Epidermal melanocyte (primary cell): Measurements from ENCODE around the gene SETD3.

Experiments
- DNase-seq: peaks from one replicate; pipeline ENCODE4 v3.0.0; 2011; ENCODE audit warnings: low spot score; ENCODE audit not compliant: insufficient read length

The SETD3 gene

DNA sequence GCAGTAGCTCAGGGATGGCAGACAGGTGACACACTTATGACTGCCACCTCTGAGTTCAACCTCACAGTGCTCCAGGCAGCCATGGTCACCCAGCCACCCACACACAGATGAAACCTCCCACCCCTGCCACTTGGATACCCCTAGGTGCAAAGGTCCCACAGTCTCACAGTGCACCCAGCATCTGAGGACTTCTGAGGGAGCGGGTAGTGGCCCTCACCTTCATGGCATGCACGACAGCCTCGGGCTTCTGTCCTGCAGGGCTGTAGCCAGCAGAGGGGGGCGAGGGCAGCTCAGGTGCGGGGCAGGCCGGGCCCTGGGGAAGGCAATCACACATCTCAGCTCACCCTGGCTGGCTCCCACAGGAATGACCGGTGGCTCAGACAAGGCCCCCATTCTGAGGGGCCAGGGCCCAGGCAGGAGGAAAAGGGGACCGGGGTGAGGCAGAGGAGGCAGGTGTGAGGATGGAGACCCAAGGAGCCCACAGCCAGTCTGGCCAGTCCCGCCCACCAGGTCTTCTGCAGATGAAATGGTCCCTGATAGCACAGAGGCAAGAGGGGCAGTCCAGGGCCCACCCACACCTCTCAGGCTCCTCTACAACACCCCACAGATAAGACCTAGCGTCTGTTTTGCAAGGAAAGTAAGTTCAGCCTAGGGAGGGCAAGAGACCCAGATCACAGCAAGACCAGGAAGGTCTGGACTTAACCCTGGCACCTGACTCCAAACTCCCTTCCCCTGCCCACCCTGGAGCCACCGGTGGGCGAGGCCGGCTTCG lies 36.4 kb upstream of the SETD3 start:
- no peak for DNase-seq

- DNase-seq: no peak
These were observed 35.7 kb upstream of the SETD3 start for GRCh38 chr14:99516156-99516870.

GRCh38 chr14:99515301-99516155 lies 34.9 kb upstream of the SETD3 start:
- DNase-seq: no peak

DNA sequence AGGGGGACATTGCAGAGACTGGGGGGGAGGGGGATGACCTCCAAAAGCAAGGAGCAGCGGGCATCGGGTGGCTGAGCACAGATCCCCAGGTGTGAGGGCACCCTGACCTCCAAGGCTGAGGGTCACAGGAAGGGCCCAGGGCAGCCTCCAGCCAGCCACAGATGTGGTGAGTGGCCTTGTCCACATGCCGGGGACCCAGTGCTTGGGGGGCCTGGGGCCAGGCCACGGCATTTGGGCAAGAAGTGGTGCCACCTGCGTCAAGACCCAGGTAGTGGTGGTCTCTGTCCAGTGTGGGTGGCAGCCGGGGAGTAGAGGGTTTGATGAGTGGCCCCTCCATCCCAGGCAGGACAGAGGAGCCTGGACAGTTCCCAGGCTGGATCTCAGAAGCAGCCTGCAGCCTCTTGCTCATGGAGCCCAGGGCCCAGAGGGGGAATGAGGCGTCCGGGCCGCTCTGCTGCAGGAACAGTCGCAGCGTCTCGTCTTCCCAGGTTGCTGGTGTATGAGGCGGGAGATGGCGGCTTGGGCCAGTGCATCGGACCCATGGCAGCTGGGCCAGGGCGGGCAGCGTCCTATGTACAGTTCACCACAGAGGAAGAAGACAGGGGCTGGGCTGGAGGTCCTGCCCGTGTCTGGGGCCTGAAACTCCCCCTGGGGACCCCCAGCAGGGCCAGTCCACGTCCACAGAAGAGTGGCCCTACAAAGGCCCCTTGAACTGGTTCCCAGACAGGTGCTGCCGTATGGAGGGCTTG lies 34.1 kb upstream of the SETD3 start:
- DNase-seq: no peak

DNA sequence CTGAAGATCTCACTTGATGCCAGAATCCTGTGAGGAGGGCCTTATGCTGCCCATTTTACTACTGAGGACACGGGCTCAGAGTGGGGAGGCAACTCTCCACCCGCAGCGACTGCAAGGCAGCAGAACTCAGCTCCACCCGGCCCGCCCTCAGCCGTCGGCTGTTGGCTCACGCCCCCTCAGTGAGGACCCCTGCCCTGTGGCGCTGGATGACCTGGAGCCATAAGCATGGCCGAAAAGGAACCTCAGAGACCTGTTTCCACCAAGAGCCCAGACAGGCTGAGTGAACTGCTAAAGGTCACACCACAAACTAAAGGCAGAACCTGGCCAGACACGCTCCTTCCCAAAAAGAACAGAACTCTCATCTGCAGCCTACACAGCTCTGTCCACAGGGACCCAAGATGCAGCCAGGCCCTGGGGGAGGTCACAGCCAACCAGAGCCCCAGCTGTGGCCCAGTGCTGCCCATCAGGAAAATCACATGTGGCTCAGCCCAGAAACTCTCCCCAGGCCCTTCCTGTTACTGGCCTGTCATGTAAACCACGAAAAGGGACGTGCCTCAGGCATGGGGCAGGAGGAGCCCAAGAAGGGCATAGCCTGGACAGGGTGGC lies 33.4 kb upstream of the SETD3 start:
- DNase-seq: no peak

- DNase-seq: no peak
These were observed 32.6 kb upstream of the SETD3 start for GRCh38 chr14:99513183-99513694.

- no peak for DNase-seq
These were observed 32.0 kb upstream of the SETD3 start for GRCh38 chr14:99512571-99513182.

DNA sequence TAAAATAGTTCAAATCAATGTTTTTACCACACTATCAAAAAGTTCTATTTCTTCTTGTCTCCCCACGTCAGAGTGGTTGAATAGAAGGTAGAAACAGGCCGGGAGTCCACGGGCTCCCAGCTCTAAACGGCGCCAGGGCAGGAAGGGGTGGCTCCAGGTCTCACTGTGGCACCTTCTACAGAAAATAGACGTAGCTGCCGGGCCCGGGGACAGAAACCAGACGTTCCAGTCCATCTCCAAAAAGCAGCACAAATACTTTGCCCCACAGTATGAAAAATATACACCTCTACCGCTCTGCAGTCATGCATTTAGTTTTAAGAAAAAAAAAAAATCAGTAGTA lies 31.4 kb upstream of the SETD3 start:
- no peak for DNase-seq

GRCh38 chr14:99511421-99512109 lies 30.9 kb upstream of the SETD3 start:
- no peak for DNase-seq

DNA sequence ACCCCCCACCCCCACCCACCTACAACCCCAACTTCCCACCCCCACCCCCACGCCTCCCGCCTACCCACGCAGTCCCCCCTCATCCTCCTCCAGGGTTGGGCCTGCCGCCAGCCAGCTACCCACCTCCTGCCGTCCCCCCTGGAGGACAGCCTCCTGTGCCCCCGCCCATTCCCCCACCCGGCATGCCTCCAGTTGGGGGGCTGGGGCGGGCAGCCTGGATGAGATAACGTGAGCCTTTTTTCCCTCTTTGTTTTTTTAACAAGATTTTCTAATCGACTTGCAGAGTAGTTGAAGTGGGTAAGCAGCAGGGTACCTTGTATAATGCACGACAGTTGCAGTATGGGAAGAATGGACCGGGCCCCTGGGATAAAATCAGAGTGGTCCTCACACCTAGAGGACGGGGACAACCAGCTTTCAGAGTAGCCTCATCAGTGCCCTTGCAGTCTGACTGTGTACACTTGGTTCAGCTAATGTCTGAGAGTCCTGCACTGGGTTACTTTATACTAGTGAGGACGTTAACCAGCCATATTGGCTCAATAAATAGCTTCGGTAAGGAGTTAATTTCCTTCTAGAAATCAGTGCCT lies 30.0 kb upstream of the SETD3 start:
- no peak for DNase-seq

- DNase-seq: no peak
These were observed 29.4 kb upstream of the SETD3 start for GRCh38 chr14:99509871-99510555.

GRCh38 chr14:99508896-99509629 lies 28.4 kb upstream of the SETD3 start:
- DNase-seq: no peak

GRCh38 chr14:99507860-99508640 lies 27.4 kb upstream of the SETD3 start:
- DNase-seq: no peak

- no peak for DNase-seq
These were observed 25.6 kb upstream of the SETD3 start for GRCh38 chr14:99506276-99506675.

DNA sequence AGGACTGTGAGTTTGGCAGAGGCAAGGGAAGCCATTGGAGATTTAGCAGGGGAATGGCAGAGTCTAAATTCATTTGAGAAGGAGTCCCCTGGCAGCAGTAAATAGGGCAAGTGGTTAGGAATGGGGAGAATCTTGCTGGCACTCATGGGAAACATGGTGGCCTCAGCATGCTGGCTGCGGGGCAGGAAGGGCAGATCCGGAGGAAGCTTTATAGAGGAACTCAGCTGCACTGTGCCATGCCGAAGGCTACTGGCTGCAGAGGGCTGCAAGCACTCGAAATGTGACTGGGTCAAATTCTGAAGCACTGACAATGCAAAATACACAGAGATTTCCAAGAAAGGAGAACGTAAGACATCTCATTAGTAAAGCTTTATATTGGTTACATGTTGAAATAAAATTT lies 24.4 kb upstream of the SETD3 start:
- DNase-seq: no peak

GRCh38 chr14:99503848-99504453 lies 23.3 kb upstream of the SETD3 start:
- no peak for DNase-seq

DNA sequence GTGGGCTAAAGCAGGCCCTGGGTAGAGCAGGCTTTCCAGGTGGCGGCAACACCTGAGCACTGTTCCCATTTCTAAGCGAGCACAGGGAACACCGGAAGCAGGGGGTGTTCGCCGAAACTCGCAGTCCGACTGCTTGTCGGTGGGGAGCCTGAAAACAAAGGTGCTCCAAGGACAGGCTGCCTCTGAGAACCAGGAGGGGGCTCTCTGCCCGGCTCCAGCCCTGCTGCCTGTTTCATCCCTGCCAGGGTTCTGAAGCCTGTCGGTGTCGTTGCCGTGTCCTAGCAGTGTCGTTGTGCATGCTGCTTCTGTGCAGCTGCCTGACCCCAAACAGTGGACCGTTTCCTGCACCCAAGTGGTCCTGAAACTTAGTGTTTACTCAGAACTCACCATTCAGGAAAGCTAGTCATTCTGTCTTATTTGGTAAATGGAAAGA lies 22.3 kb upstream of the SETD3 start:
- DNase-seq: no peak
